Measurements from ENCODE around the gene MON1A.

DNA sequence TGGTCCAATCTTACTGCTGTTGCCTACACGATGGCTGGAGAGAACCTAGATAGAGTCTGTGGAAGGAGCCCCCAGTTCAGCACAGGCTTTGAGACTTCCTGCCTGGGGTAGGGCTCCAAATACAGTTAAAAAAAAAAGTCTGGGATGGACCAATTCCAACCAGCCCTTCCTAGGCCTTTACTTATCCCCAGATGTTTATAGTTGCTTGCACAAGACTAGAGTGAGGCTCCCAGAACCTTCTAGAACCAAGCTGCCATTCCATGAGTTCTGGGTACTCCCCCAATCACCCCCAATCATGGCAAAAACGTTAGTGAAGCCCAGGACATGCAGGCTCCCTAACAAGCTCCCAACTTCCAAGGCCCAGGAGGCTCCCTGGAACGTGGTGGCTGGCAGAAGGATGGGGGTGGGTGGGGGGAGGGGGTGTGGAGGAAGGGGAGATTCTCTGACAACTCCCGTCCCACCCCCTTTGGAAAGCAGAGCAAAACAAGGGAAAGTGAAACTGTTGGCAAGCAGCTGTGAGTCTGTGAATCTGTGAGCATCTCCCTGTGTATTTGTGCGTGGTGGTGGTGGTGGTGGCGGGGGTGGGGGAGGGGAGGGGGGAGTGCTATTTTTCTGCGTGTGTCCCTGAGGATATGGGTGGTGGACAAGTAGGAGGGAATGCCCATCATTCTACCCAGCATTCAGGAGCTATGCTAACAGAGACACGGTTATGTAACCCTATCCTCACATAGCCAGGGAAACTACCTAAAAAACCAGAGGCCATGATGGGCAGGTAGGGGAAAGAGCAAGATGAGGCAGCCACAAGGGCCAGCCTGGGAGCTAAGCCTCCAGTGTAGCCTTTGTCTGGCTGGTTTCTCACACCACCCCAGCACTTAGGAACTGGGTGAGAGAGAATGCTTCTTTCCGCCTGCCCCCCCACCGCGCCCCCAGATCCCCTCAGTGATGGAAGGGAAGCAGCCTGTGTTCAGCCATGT is 28.0 kb downstream of the MON1A start:
- TF ChIP-seq POLR2AphosphoS5 (IDR thresholded peaks at IDR 0.05; ENCODE audit: low read depth, low read length) (no peak), REST (IDR thresholded peaks at IDR 0.05; ENCODE audit: insufficient read depth in 1 of 2, low read depth in 2 of 2, low read length in 2 of 2) (no peak), SIN3A (IDR thresholded peaks at IDR 0.05; ENCODE audit: borderline replicate concordance, insufficient read depth, low read length) (no peak), TAF1 (IDR thresholded peaks at IDR 0.05; ENCODE audit: borderline replicate concordance, insufficient read depth, low read length) (no peak)

Measured in PFSK-1 (cell line).